Karpas-422 (cell line): Measurements from ENCODE around the gene FAM240A. TPM values are rescaled to one million over a fixed set of nuclear protein-coding genes. Genes with fewer than 3 reads are reported as not detected.

Experiments
- DNase-seq: peaks from one replicate; pipeline ENCODE4 v3.0.0-alpha.2; 2015
- H2AFZ ChIP-seq: fragments of 200-600 bp; sonication (generic); 2 replicates; pipeline ENCODE4 v1.6.1; 2014; ENCODE audit warnings: antibody characterized with exemption, low read length, mixed read lengths
- H3K27ac ChIP-seq: fragments of 200-600 bp; sonication (generic); 2 replicates; pipeline ENCODE4 v1.5.1; 2014; ENCODE audit warnings: mild to moderate bottlenecking, low read length, moderate library complexity
- H3K27me3 ChIP-seq: fragments of 200-600 bp; sonication (generic); 2 replicates; pipeline ENCODE4 v1.6.1; 2014; ENCODE audit warnings: low read length, mixed read lengths
- H3K36me3 ChIP-seq: fragments of 200-600 bp; sonication (generic); 2 replicates; pipeline ENCODE4 v1.6.1; 2014; ENCODE audit warnings: low read length, mixed read lengths; ENCODE audit not compliant: insufficient read depth
- H3K4me1 ChIP-seq: fragments of 200-600 bp; sonication (generic); 2 replicates; pipeline ENCODE4 v1.6.1; 2014; ENCODE audit warnings: mild to moderate bottlenecking, low read length, mixed read lengths
- H3K4me2 ChIP-seq: fragments of 200-600 bp; sonication (generic); 2 replicates; pipeline ENCODE4 v1.6.1; 2014; ENCODE audit warnings: low read length, low read depth, mild to moderate bottlenecking; ENCODE audit not compliant: poor library complexity, severe bottlenecking
- H3K4me3 ChIP-seq: fragments of 200-600 bp; sonication (generic); 2 replicates; pipeline ENCODE4 v1.5.1; 2014; ENCODE audit warnings: mild to moderate bottlenecking, antibody characterized with exemption, low read length, mixed read lengths
- H3K79me2 ChIP-seq: fragments of 200-600 bp; sonication (generic); 2 replicates; pipeline ENCODE4 v1.6.1; 2014; ENCODE audit warnings: mild to moderate bottlenecking, low read length, mixed read lengths
- H3K9ac ChIP-seq: fragments of 200-600 bp; sonication (generic); 2 replicates; pipeline ENCODE4 v1.6.0; 2014; ENCODE audit warnings: low read length
- H3K9me2 ChIP-seq: fragments of 200-600 bp; sonication (generic), shearing (Covaris generic); replicated peaks from 2 replicates; pipeline ENCODE4 v1.6.0; 2014; ENCODE audit warnings: mild to moderate bottlenecking, low read length, moderate library complexity; ENCODE audit not compliant: insufficient read depth
- H3K9me3 ChIP-seq: fragments of 300-700, 200-600 bp; sonication (generic); 2 replicates; pipeline ENCODE4 v1.6.1; 2014; ENCODE audit warnings: low read length, mixed read lengths
- H4K20me1 ChIP-seq: fragments of 200-600 bp; sonication (generic); 2 replicates; pipeline ENCODE4 v1.6.1; 2014; ENCODE audit warnings: mild to moderate bottlenecking, antibody characterized with exemption, low read length, low read depth; ENCODE audit not compliant: insufficient read depth
- total RNA-seq: library from RNA; depleted of rRNA; stranded (reverse); fragments of >200 nt; shearing (Covaris generic); gene quantifications from 2 replicates; pipeline ENCODE4 v1.2.3, GENCODE V29; 2014; ENCODE audit warnings: low replicate concordance

Gene FAM240A
- total RNA-seq, 1 experiment from 2014 or later: not detected

GRCh38 chr3:46669191-46669999 is 57.1 kb downstream of the FAM240A start:
- DNase-seq: no peak
- Histone ChIP-seq H3K4me1 (no peaks in the 10 kb centered on the region), H3K4me3 (no peak overlapping the region), H3K9me3 (no peaks in the 10 kb centered on the region), H3K79me2 (no peaks in the 10 kb centered on the region), H3K27me3 (no peaks in the 10 kb centered on the region), H2AFZ (no peak overlapping the region), H3K27ac (no peak overlapping the region), H3K9ac (no peak overlapping the region), H4K20me1 (no peaks in the 10 kb centered on the region; the same call in 1 of the 2 replicates), H3K36me3 (no peaks in the 10 kb centered on the region), H3K9me2 (no peaks in the 10 kb centered on the region), H3K4me2 (no peak overlapping the region)

GRCh38 chr3:46670000-46670890 is 57.9 kb downstream of the FAM240A start:
- Histone ChIP-seq H3K4me3 (no peak overlapping the region), H3K27me3 (no peaks in the 10 kb centered on the region), H3K27ac (no peak overlapping the region), H3K36me3 (no peaks in the 10 kb centered on the region), H3K9me2 (no peaks in the 10 kb centered on the region), H2AFZ (no peak overlapping the region), H3K4me1 (no peaks in the 10 kb centered on the region), H3K9me3 (no peaks in the 10 kb centered on the region), H3K4me2 (no peak overlapping the region), H3K79me2 (no peaks in the 10 kb centered on the region), H4K20me1 (no peaks in the 10 kb centered on the region; the same call in 1 of the 2 replicates), H3K9ac (no peak overlapping the region)
- no peak for DNase-seq

GRCh38 chr3:46670891-46671427 is 58.6 kb downstream of the FAM240A start:
- Histone ChIP-seq H3K9me3 (no peaks in the 10 kb centered on the region), H3K36me3 (no peaks in the 10 kb centered on the region), H3K9ac (no peak overlapping the region), H3K4me2 (no peak overlapping the region), H3K4me1 (no peaks in the 10 kb centered on the region), H4K20me1 (no peaks in the 10 kb centered on the region; the same call in 1 of the 2 replicates), H3K79me2 (no peaks in the 10 kb centered on the region), H3K27me3 (no peaks in the 10 kb centered on the region), H3K9me2 (no peaks in the 10 kb centered on the region), H2AFZ (no peak overlapping the region), H3K4me3 (no peak overlapping the region), H3K27ac (no peak overlapping the region)
- no peak for DNase-seq

- Histone ChIP-seq H3K27ac (no peak overlapping the region), H3K4me3 (no peak overlapping the region), H3K9ac (no peak overlapping the region), H3K79me2 (no peaks in the 10 kb centered on the region), H3K4me2 (no peak overlapping the region), H3K27me3 (no peaks in the 10 kb centered on the region), H3K9me2 (no peaks in the 10 kb centered on the region), H4K20me1 (no peaks in the 10 kb centered on the region; the same call in 1 of the 2 replicates), H3K36me3 (no peaks in the 10 kb centered on the region), H2AFZ (no peak overlapping the region), H3K4me1 (no peaks in the 10 kb centered on the region), H3K9me3 (no peaks in the 10 kb centered on the region)
- no peak for DNase-seq
These were observed 59.4 kb downstream of the FAM240A start for GRCh38 chr3:46671541-46672348.

GRCh38 chr3:46672349-46672695 is 60.0 kb downstream of the FAM240A start:
- Histone ChIP-seq H3K27ac (no peak overlapping the region), H3K9ac (no peak overlapping the region), H3K4me1 (no peaks in the 10 kb centered on the region), H4K20me1 (no peaks in the 10 kb centered on the region; the same call in 1 of the 2 replicates), H3K9me3 (no peaks in the 10 kb centered on the region), H2AFZ (no peak overlapping the region), H3K4me2 (no peak overlapping the region), H3K4me3 (no peak overlapping the region), H3K79me2 (no peaks in the 10 kb centered on the region), H3K36me3 (no peaks in the 10 kb centered on the region), H3K27me3 (no peaks in the 10 kb centered on the region), H3K9me2 (no peaks in the 10 kb centered on the region)
- no peak for DNase-seq

- Histone ChIP-seq H3K4me2 (no peak overlapping the region), H3K27ac (no peak overlapping the region), H3K79me2 (no peaks in the 10 kb centered on the region), H3K9me3 (no peaks in the 10 kb centered on the region), H3K4me3 (no peak overlapping the region), H4K20me1 (no peaks in the 10 kb centered on the region; the same call in 1 of the 2 replicates), H3K4me1 (no peaks in the 10 kb centered on the region), H3K36me3 (no peaks in the 10 kb centered on the region), H3K27me3 (no peaks in the 10 kb centered on the region), H3K9ac (no peak overlapping the region), H3K9me2 (no peaks in the 10 kb centered on the region), H2AFZ (no peak overlapping the region)
- DNase-seq: peak; percentile 34
These were observed 61.1 kb downstream of the FAM240A start for GRCh38 chr3:46673151-46674030.

- no peak overlapping the region for H3K9ac ChIP-seq
- H3K4me1 ChIP-seq: no peaks in the 10 kb centered on the region
- H3K36me3 ChIP-seq: no peaks in the 10 kb centered on the region
- no peaks in the 10 kb centered on the region for H3K9me2 ChIP-seq
- no peaks in the 10 kb centered on the region for H3K27me3 ChIP-seq
- H4K20me1 ChIP-seq: no peaks in the 10 kb centered on the region; the same call in 1 of the 2 replicates
- H3K4me2 ChIP-seq: no peak overlapping the region
- DNase-seq: peak; percentile 51
- no peaks in the 10 kb centered on the region for H3K79me2 ChIP-seq
- H2AFZ ChIP-seq: no peak overlapping the region
- H3K9me3 ChIP-seq: no peaks in the 10 kb centered on the region
- H3K27ac ChIP-seq: no peak overlapping the region
- H3K4me3 ChIP-seq: no peak overlapping the region
These were observed 61.9 kb downstream of the FAM240A start for GRCh38 chr3:46674031-46674845.
